H54 (cell line): ENCODE data around the gene CSMD2.

Experiments used
- DNase-seq: peaks from one replicate; pipeline ENCODE4 v3.0.0; 2011; ENCODE audit warnings: low spot score, mixed read lengths; ENCODE audit not compliant: insufficient read length
- FAIRE-seq: peaks from 3 replicates; lab custom pipeline; 2011; peaks lifted over from hg19 to GRCh38; lab: Jason Lieb, UNC
- POLR2A ChIP-seq: IDR thresholded peaks from 2 replicates; pipeline ENCODE4 v1.6.1; 2011; ENCODE audit warnings: low read depth, mild to moderate bottlenecking, low read length

Gene CSMD2

DNA sequence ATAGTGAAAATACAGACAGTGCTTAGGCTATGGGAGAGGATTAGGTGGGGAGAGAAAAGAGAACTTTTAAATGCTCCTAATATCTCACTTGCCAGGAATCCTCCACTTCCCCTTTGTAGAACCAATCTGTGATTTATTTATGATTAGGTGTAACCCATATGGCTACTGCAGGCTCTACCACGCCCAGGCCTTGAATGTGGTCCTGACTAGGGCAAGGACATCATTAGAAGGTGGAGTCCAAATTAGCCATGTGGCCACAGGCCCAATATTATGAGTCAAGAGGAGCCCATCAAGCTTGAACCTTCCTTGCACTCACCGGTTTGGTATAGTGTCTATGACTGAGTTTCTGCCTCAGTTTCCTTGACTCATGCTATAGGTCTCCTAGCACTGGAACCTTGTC is 159.7 kb downstream of the CSMD2 start:
- DNase-seq (no peak), FAIRE-seq (no peak)
- TF ChIP-seq POLR2A = no peak

DNA sequence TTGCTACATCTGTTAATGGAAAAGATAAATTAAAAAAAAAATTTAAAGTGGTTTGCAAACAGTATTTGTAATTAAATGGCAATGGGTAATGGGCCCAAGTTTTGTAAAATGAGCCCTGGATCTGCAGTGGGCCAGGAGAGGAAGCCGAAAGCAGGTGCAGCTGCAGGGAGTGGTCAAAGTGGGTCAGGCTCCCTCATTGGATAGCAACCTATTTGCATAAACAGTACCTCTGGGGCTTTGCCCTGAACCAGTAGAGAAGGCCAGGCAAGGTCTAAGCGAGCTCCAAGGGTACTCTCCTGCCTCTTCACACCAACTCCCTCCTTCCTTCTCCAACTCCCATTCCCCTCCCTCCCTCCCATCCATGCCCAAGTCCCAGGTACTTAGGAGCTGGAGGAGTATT is 162.2 kb downstream of the CSMD2 start:
- DNase-seq (no peak), FAIRE-seq (no peak)
- TF ChIP-seq POLR2A = no peak

DNA sequence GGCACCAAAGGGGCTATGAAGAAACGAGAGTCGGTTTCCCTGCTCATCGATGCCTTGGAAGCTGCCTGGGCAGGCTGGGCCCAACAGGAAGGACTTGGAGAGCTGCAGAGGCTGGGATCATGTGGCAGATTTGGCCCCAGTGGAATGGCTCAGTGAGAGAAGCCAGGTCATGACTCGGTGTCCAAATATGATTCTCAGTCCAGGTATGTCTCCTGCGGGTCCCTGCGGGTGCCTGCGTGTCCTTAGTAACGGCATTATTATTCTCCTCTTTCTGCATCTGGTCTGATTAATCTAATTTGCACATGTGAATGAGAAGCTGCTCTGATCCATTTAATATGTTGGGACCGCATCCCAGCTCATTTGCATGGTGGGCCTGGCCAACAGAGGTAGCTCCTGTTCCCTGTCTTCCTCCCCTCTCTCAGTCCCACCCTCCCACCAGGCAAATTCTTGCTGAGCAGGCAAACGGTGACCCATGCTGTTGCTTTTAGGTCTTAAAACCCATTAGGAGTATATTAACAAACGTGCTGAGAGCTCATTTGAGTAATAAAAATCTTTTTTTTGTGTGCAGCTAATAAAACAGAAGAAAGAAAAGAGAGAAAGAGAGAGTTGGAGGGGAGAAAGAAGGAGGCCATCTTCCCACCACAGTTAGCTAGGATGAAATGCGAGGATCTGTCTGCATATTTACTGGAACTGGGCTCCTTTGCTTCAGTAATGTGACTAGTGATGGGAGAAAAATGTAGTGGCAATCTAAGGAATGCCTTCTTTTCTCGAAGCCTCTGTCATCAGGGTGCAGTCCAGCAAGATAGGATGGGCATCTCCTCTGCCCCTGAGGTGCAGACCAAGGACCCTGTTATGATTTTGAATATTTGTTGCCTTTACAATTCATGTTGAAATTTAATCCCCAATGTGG is 167.6 kb downstream of the CSMD2 start:
- DNase-seq = no peak
- no peak for TF ChIP-seq POLR2A
- no peak for FAIRE-seq

DNA sequence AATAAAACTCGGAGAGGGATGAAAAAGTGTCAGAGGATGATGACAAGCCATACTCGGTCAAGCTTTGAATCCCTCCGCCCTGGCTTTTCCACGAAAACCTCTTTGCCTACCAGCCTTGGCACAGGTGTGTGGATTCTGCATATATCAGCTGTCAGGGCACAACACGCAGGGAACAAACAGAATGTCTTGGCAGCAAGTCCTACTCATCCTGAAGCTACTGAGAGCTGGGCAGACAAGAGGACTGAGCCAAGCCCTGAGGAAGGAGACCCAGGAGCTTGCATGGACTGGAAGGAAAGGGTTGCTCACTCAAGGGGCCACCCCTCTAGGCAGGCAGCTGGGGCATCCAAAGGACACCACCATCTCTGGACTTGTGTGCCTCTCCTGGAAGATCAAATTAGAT is 168.7 kb downstream of the CSMD2 start:
- no peak for TF ChIP-seq POLR2A
- FAIRE-seq (no peak), DNase-seq (no peak)

DNA sequence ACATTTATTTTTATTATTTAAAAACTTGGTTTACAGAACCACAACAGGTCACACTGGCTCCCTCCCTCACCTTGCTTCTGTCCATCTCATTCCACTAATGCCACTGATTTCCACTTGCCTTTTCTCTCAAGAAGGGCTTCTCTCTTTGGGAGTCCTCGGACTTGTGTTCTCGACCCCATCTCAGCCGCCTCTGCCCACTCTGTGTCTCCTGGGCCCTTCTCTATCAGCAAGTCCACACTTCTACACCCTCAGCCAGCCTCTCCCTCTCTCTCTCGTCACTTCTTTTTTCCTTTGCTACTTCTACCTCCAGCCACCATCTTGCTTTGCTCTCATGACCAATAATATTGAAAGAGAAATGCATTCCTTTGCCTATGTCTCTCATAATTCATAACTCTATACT is 171.7 kb downstream of the CSMD2 start:
- TF ChIP-seq POLR2A = no peak
- FAIRE-seq (no peak), DNase-seq (no peak)

DNA sequence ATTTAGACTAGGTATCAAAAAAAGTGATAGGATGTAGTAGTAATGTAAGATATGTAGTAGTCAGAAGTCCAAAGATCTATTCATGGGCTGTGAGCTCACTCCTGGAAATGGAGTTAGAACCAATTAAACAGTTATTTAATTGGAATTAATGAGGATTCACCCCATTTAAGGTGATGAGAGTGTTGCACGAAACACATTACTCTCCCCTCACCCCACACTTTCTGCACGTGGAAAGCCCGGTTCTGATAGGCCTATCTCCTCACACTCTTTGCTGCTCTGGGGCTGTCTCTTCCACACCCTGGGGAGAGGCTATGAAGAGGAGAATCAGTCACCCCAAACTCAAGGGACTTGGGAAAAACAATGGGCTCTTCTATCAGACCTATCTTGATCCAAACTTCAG is 174.7 kb downstream of the CSMD2 start:
- FAIRE-seq (no peak), DNase-seq (no peak)
- TF ChIP-seq POLR2A = no peak

DNA sequence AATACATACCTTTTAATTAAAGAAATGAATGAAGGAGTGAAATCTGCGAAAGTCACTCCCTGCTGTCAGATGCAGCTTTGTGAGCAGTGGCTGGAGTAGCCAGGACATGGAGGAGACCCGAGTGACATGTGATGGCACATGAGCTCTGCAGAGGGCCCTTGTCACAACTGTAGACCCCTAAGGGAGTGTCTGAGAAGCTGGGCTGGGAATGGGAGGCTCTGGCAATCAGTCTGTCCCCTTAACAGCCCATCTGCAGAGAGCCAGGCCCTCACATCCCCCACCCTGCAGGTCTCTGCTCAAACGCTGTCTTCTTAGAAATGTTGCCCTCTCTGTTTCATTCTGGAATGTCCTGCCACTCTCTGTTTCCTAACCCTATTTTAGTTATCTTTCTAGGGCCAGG is 176.9 kb downstream of the CSMD2 start:
- DNase-seq (no peak), FAIRE-seq (no peak)
- no peak for TF ChIP-seq POLR2A

DNA sequence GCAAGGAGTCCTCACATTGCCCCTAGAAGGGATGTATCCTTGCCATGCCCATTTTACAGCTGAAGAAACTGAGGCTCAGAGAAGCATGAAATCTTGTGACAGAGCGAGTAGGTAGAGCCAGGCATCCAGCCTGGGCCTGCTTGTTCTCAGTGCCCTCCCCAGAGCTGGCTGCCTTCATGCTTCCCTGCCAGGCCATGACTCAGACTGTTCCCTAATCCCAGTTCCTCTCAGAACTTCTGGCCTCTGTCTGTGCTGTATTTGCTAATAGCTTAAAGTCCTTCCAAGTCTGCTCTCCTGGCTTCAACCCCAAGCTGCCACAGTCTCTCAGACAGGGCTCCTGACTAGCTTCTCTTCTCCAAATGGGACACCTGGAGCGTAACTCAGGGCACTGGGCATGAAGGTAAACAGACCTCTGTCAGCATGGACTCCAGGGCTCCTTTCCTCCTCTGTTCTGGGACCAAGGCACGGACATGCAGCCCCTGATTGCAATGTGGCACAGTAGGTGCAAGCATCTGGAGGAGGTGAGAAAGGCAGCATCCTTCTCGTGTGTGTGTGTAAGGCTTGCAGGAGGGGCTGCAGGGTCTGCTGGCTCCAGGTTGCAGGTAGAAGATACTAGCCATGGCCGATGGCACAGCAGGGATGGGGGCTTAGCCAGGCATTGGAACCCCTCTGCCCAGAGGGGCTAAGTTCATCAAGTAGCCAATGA is 178.5 kb downstream of the CSMD2 start:
- peak; percentile 95 for FAIRE-seq
- peak; percentile 80 for DNase-seq
- no peak for TF ChIP-seq POLR2A

DNA sequence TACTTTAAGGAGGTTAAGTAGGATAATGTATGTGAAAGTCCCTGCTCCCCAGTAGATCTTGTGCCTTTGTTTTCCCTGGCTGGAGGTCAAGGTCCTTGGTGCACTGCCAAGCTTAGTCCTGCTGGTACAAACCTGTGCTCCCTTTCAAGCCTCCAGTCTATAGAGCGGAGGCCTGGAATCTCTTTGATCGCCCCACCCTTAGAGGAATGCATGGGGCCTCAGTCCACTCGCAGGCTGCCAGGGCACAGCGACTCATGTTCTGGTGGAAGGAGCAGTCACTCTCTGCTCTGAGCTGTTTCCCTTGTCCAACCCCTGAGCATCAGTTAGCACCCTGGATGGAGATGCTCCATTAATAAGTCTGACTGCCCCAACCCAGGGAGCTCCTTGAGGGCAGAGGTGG is 179.4 kb downstream of the CSMD2 start:
- FAIRE-seq (peak; percentile 38), DNase-seq (peak; percentile 50)
- TF ChIP-seq POLR2A = no peak

DNA sequence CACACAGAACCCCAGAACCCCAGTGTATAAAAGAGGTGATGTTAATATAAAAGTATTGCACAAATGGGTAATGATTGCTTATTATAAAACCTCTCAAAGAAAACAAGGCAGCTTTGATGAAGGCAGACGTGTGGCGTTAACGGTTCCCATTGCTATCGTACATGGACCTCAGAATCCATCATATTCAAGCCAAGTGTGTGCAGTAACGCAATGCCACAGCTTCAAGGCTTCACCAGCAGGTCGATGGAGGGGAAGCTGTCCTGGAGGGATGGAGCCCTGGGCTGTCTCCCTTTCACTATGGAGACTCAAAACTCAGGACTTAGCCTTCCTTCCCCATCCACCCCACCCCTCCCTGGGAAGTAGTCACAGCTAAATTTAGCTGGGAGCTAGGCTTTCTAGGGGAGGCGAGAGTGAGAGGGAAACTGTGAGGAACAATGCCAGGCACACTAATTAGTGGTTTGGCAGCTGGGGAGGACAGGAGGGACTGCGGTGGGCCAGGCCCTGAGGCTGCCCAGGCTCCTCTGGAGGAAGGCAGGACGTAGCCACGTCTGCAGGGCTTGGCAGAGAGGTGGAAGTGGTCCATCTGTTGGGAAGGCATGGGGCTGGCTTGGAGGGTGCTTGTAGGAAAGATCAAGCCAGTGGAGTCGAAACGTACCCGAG is 180.0 kb downstream of the CSMD2 start:
- FAIRE-seq (no peak), DNase-seq (no peak)
- TF ChIP-seq POLR2A = no peak

DNA sequence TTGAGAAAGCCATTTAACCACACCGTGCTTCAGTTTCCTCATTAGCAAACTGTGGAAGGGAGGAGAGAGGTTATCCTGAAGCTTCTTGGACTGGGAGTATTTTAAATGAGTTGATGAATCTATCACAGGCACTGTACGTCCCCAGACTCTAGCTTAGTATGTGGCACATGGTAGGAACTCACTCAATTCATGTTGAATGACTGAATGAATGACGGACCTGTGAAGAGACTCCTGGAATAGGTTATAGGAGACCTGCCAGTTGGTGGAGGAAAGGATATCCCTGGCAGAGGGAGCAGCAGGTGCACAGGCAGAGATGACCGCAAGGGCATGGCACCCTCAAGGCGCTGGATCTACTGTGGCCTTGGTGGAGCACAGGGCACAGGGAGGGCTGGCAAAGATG is 182.6 kb downstream of the CSMD2 start:
- FAIRE-seq (no peak), DNase-seq (no peak)
- TF ChIP-seq POLR2A = no peak

DNA sequence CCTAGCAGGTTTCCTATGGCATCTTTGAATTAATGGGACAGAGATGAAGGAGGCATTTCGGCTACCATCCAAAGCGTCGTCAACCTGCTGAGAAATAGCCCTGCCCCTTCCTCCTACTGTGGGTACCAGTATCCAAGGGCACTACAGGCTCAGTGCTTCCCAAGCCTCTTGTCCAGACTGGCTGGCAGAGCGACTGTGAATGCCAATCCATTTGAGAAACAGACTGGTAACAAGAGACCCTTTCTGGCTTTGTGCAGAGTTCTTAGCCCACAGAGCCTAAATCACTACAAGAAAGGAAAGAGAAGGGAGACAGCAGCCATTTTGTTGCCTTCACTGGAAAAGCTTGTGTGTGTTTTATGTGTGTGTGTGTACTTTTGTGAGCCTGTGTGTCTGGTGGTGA is 185.7 kb downstream of the CSMD2 start:
- TF ChIP-seq POLR2A = no peak
- FAIRE-seq = no peak
- no peak for DNase-seq

DNA sequence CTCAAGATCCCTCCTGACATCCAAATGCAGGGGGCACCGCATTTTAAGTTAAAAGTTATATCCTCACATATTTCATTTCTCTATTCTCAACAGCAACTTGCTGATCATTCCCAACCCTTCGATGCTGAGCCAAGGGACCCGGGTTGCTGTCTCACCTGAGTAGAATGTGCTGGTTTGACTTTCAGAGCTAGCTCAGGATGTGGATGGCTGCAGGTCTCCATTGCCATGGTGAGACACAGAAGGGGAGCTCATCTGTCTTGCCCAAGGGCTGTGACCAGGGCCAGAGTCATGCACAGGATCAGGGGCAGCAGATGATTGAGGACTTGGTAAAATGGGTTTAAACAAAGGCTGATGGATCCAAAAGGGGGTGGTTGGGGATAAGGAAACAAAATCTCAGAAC is 189.1 kb downstream of the CSMD2 start:
- TF ChIP-seq POLR2A = no peak
- FAIRE-seq (no peak), DNase-seq (no peak)
